Fibroblast of lung (primary cell): Measurements from ENCODE around the gene HPS1. TPM values are rescaled to one million over a fixed set of nuclear protein-coding genes. Genes with fewer than 3 reads are reported as not detected.
A peak's percentile ranks its signal among the peaks of the same experiment; 100 is the strongest.

Experiments used
- DNase-seq, 2 donors: peaks; one replicate each; pipeline versions ENCODE4 v3.0.0 to v3.0.0-alpha.2; 2010; ENCODE audit warnings: low read depth in 2 of 2
- H2AFZ ChIP-seq: 2 replicates; pipeline ENCODE4 v1.5.1; 2012; ENCODE audit warnings: low read length, control low read depth, inconsistent platforms
- H3K27ac ChIP-seq: 2 replicates; pipeline ENCODE4 v1.5.1; 2011; ENCODE audit warnings: low read length, control low read depth; ENCODE audit not compliant: insufficient read depth
- H3K27me3 ChIP-seq: 2 replicates; pipeline ENCODE4 v1.5.1; 2011; ENCODE audit warnings: mild to moderate bottlenecking, low read length; ENCODE audit not compliant: control insufficient read depth, insufficient read depth
- H3K36me3 ChIP-seq: 2 replicates; pipeline ENCODE4 v1.5.1; 2011; ENCODE audit warnings: low read length; ENCODE audit not compliant: control insufficient read depth, insufficient read depth
- H3K4me1 ChIP-seq: 2 replicates; pipeline ENCODE4 v1.5.1; 2011; ENCODE audit warnings: low read length; ENCODE audit not compliant: control insufficient read depth, insufficient read depth; ENCODE audit errors: extremely low read depth
- H3K4me2 ChIP-seq: 2 replicates; pipeline ENCODE4 v1.5.1; 2011; ENCODE audit warnings: low read length, control low read depth; ENCODE audit not compliant: insufficient read depth; ENCODE audit errors: extremely low read depth
- H3K4me3 ChIP-seq, 4 experiments: fragments of 200-600 bp in 1 of 4; sonication (generic) in 1 of 4; replicated peaks in 1 of 4; 2 replicates each; pipeline ENCODE4 v1.5.1; 2011 to 2016; ENCODE audit warnings: low read length in 4 of 4, low read depth in 3 of 4, mild to moderate bottlenecking in 3 of 4, control low read depth in 2 of 4, inconsistent platforms in 1 of 4, mixed read lengths in 1 of 4; ENCODE audit not compliant: insufficient read depth in 1 of 4; ENCODE audit errors: control extremely low read depth in 1 of 4
- H3K79me2 ChIP-seq: 2 replicates; pipeline ENCODE4 v1.5.1; 2012; ENCODE audit warnings: mild to moderate bottlenecking, low read length, inconsistent platforms; ENCODE audit not compliant: control insufficient read depth, insufficient read depth
- H3K9ac ChIP-seq: 2 replicates; pipeline ENCODE4 v1.5.1; 2011; ENCODE audit warnings: mild to moderate bottlenecking, low read length, control low read depth; ENCODE audit not compliant: insufficient read depth
- H3K9me3 ChIP-seq: 2 replicates; pipeline ENCODE4 v1.5.1; 2012; ENCODE audit warnings: low read depth, low read length; ENCODE audit not compliant: control insufficient read depth, insufficient read depth
- H4K20me1 ChIP-seq: 2 replicates; pipeline ENCODE4 v1.5.1; 2011; ENCODE audit warnings: low read length; ENCODE audit not compliant: control insufficient read depth, insufficient read depth; ENCODE audit errors: extremely low read depth
- CTCF ChIP-seq, 2 donors: IDR thresholded peaks in 1 of 2; conservative IDR thresholded peaks in 1 of 2; 1 replicate in 1 of 2; 2 replicates in 1 of 2; pipeline ENCODE4 v1.5.1; 2011 to 2012; ENCODE audit warnings: low read length in 2 of 2, control low read depth in 1 of 2, inconsistent platforms in 1 of 2, low read depth in 1 of 2, mild to moderate bottlenecking in 1 of 2
- EZH2 ChIP-seq: IDR thresholded peaks from 2 replicates; pipeline ENCODE4 v1.5.1; 2012; ENCODE audit warnings: low read length, control low read depth, mild to moderate bottlenecking; ENCODE audit errors: missing control alignments
- polyA plus RNA-seq, 2 donors: library from polyadenylated mRNA; depleted of rRNA in 1 of 2; stranded (reverse) in 1 of 2; unstranded in 1 of 2; fragments of >200 nt; gene quantifications; 2 replicates each; pipeline ENCODE4 v1.2.1, GENCODE V29; 2011 to 2012; ENCODE audit warnings: missing spikeins in 1 of 2
- total RNA-seq: library from RNA; depleted of rRNA; stranded (reverse); fragments of >200 nt; gene quantifications from 2 replicates; pipeline ENCODE4 v1.2.1, GENCODE V29; 2014

HPS1 gene
- total and polyA plus RNA-seq, 2 donors (not counting 1 experiment from before 2014, with no cell fraction given), result 44.6 to 58.1 TPM

GRCh38 chr10:98407017-98407743 lies 39.6 kb downstream of the HPS1 start:
- H3K4me2 ChIP-seq, result no peak overlapping the region
- no peak for DNase-seq
- H3K9ac ChIP-seq, result no peak overlapping the region
- no peak overlapping the region for H2AFZ ChIP-seq
- no peaks in the 10 kb centered on the region for H4K20me1 ChIP-seq
- H3K36me3 ChIP-seq, result peaks cover 11% of the 10 kb centered on the region
- no peak overlapping the region for H3K4me3 ChIP-seq
- H3K4me1 ChIP-seq, result peaks cover 34% of the 10 kb centered on the region
- no peaks in the 10 kb centered on the region for H3K27me3 ChIP-seq
- no peak for TF ChIP-seq EZH2
- no peak for TF ChIP-seq CTCF (conservative IDR thresholded peaks at IDR 0.05 in 1 of 2, IDR thresholded peaks at IDR 0.05 in 1 of 2; ENCODE audit: low read depth in 1 of 2, low read length in 2 of 2)
- no peaks in the 10 kb centered on the region for H3K9me3 ChIP-seq
- H3K79me2 ChIP-seq, result no peaks in the 10 kb centered on the region
- H3K27ac ChIP-seq, result no peak overlapping the region

GRCh38 chr10:98405422-98405821 lies 41.3 kb downstream of the HPS1 start:
- Histone ChIP-seq H4K20me1 (no peaks in the 10 kb centered on the region), H3K4me2 (no peak overlapping the region)
- peak in 1 of 2 donors; percentile 80 for DNase-seq

More at GRCh38 chr10:98405422-98405821, 41.3 kb downstream of the HPS1 start:
- H3K27ac ChIP-seq, result peak overlapping the region; percentile 25
- peaks cover 24% of the 10 kb centered on the region for H3K4me1 ChIP-seq
- no peak overlapping the region for H2AFZ ChIP-seq
- H3K27me3 ChIP-seq, result no peaks in the 10 kb centered on the region
- TF ChIP-seq CTCF (conservative IDR thresholded peaks at IDR 0.05 in 1 of 2, IDR thresholded peaks at IDR 0.05 in 1 of 2; ENCODE audit: low read depth in 1 of 2, low read length in 2 of 2), result no peak
- TF ChIP-seq EZH2, result no peak
- H3K79me2 ChIP-seq, result no peaks in the 10 kb centered on the region
- H3K9ac ChIP-seq, result no peak overlapping the region
- H3K36me3 ChIP-seq, result peaks cover 5% of the 10 kb centered on the region
- H3K9me3 ChIP-seq, result no peaks in the 10 kb centered on the region
- H3K4me3 ChIP-seq, result no peak overlapping the region
